Lung (tissue), 12 donors: Measurements from ENCODE around the gene PDCD1LG2. TPM values are rescaled to one million over a fixed set of nuclear protein-coding genes. Genes with fewer than 3 reads are reported as not detected.

ENCODE experiments used
- ATAC-seq: fragments of 200-7000 bp; cut with Tn5 transposase; one replicate; pipeline ENCODE4 v1.9.1; 2020; ENCODE audit warnings: moderate number of reproducible peaks; ENCODE audit not compliant: insufficient read depth, low FRiP score
- DNase-seq, 3 donors: peaks; one replicate each; pipeline ENCODE4 v3.0.0-alpha.2; 2013 to 2017
- H3K27ac ChIP-seq, 2 donors: one replicate each; pipeline ENCODE4 v1.5.1; 2013; ENCODE audit warnings: mild to moderate bottlenecking in 2 of 2, moderate library complexity in 2 of 2, control low read depth in 1 of 2, inconsistent platforms in 1 of 2, low read depth in 1 of 2, low read length in 1 of 2
- H3K27me3 ChIP-seq, 3 donors: one replicate each; pipeline ENCODE4 v1.5.1; 2013; ENCODE audit warnings: low read length in 2 of 3; ENCODE audit not compliant: control insufficient read depth in 3 of 3, insufficient read depth in 3 of 3
- H3K36me3 ChIP-seq, 4 donors: one replicate each; pipeline ENCODE4 v1.5.1; 2013; ENCODE audit warnings: low read length in 4 of 4, mild to moderate bottlenecking in 1 of 4, moderate library complexity in 1 of 4; ENCODE audit not compliant: control insufficient read depth in 4 of 4, insufficient read depth in 4 of 4
- H3K4me1 ChIP-seq, 5 donors: one replicate each; pipeline ENCODE4 v1.5.1; 2013; ENCODE audit warnings: low read length in 5 of 5, mild to moderate bottlenecking in 2 of 5, moderate library complexity in 1 of 5; ENCODE audit not compliant: control insufficient read depth in 5 of 5, insufficient read depth in 5 of 5
- H3K4me3 ChIP-seq: one replicate; pipeline ENCODE4 v1.5.1; 2013; ENCODE audit warnings: mild to moderate bottlenecking, control low read depth, moderate library complexity
- H3K9ac ChIP-seq, 2 donors: one replicate each; pipeline ENCODE4 v1.5.1; 2013; ENCODE audit warnings: low read length in 2 of 2, control low read depth in 1 of 2; ENCODE audit not compliant: insufficient read depth in 1 of 2
- H3K9me3 ChIP-seq, 4 donors: one replicate each; pipeline ENCODE4 v1.5.1; 2013; ENCODE audit warnings: low read length in 3 of 4, mild to moderate bottlenecking in 1 of 4, moderate library complexity in 1 of 4; ENCODE audit not compliant: control insufficient read depth in 4 of 4, insufficient read depth in 3 of 4
- CTCF ChIP-seq: IDR thresholded peaks from 2 replicates; pipeline ENCODE4 v1.5.1; 2012; ENCODE audit warnings: mild to moderate bottlenecking; ENCODE audit errors: control extremely low read depth, extremely low read depth
- WGBS, 2 donors: extraction: QIAGEN DNeasy Blood & Tissue Kit; methylation state at CpG; one replicate each; pipeline ENCODE4 v1.1.7; 2013; 5-methylcytosine and 5-hydroxymethylcytosine counted together
- polyA plus RNA-seq, 2 donors: library from polyadenylated mRNA; stranded (reverse); fragments of 200-250 nt; gene quantifications; one replicate each; pipeline ENCODE4 v1.2.1, GENCODE V29; 2013
- total RNA-seq, 2 donors: library from RNA; depleted of rRNA in 1 of 2; stranded (reverse); fragments of >200 nt in 1 of 2; gene quantifications; one replicate each; pipeline ENCODE4 v1.2.1, GENCODE V29; 2014 to 2021
- donor health status: control.
- donor health status: control.
- donor health status: Bipolar disorder and iron deficiency.
- donor health status: healthy.
- donor health status: DM: yes; HTN: yes; CAD: no.

Gene PDCD1LG2
- total and polyA plus RNA-seq, 4 donors, result 0.87 to 6.7 (median 3.1) TPM

- no peak for DNase-seq
- Histone ChIP-seq H3K36me3 (no peaks in the 10 kb centered on the region), H3K4me1 (peaks cover 0 to 13% (median 0%) of the 10 kb centered on the region in 5 donors), H3K9me3 (no peaks in the 10 kb centered on the region), H3K27ac (no peak overlapping the region), H3K4me3 (no peak overlapping the region), H3K27me3 (no peaks in the 10 kb centered on the region), H3K9ac (no peak overlapping the region)
- no peak for ATAC-seq
- no peak for TF ChIP-seq CTCF
Measured at GRCh38 chr9:5586391-5586802, 76.1 kb downstream of the PDCD1LG2 start.

- ATAC-seq, result no peak
- Histone ChIP-seq H3K27me3 (no peaks in the 10 kb centered on the region), H3K27ac (no peak overlapping the region), H3K4me1 (peaks cover 0 to 13% (median 0%) of the 10 kb centered on the region in 5 donors), H3K9me3 (no peaks in the 10 kb centered on the region), H3K4me3 (no peak overlapping the region), H3K36me3 (no peaks in the 10 kb centered on the region), H3K9ac (peak overlapping the region in 1 of 2 donors; percentile 26)
- no peak for TF ChIP-seq CTCF
- 83 to 86% methylated on average over 1 of the region's 1 CpG for WGBS, 2 donors
- no peak for DNase-seq
Measured at GRCh38 chr9:5587024-5587423, 76.7 kb downstream of the PDCD1LG2 start.

GRCh38 chr9:5592231-5592630 is 81.9 kb downstream of the PDCD1LG2 start:
- WGBS, 2 donors, result 84 to 86% methylated on average over 3 of the region's 3 CpGs
- H3K27me3 ChIP-seq, result no peaks in the 10 kb centered on the region
- H3K9me3 ChIP-seq, result no peaks in the 10 kb centered on the region
- DNase-seq (no peak), ATAC-seq (no peak)
- no peak overlapping the region for H3K4me3 ChIP-seq
- no peaks in the 10 kb centered on the region for H3K36me3 ChIP-seq
- H3K27ac ChIP-seq, result no peak overlapping the region
- no peak for TF ChIP-seq CTCF
- H3K9ac ChIP-seq, result no peak overlapping the region
- H3K4me1 ChIP-seq, result peaks cover 0 to 4% (median 0%) of the 10 kb centered on the region in 5 donors

GRCh38 chr9:5592904-5593303 is 82.6 kb downstream of the PDCD1LG2 start:
- Histone ChIP-seq H3K9me3 (no peaks in the 10 kb centered on the region), H3K27me3 (no peaks in the 10 kb centered on the region), H3K4me3 (no peak overlapping the region), H3K36me3 (no peaks in the 10 kb centered on the region), H3K4me1 (peaks cover 0 to 4% (median 0%) of the 10 kb centered on the region in 5 donors), H3K27ac (no peak overlapping the region), H3K9ac (no peak overlapping the region)
- TF ChIP-seq CTCF, result no peak
- DNase-seq (no peak), ATAC-seq (no peak)
- WGBS, 2 donors, result 92% methylated on average over 5 of the region's 5 CpGs
